HG02885 (cell line): ENCODE data around the gene HBS1L.

Experiments used
- ATAC-seq: cut with Tn5 transposase; IDR thresholded peaks from one replicate; pipeline ENCODE4 v1.9.1; 2021; ENCODE audit warnings: mild to moderate bottlenecking; ENCODE audit not compliant: unreplicated experiment, poor library complexity

The HBS1L gene

DNA sequence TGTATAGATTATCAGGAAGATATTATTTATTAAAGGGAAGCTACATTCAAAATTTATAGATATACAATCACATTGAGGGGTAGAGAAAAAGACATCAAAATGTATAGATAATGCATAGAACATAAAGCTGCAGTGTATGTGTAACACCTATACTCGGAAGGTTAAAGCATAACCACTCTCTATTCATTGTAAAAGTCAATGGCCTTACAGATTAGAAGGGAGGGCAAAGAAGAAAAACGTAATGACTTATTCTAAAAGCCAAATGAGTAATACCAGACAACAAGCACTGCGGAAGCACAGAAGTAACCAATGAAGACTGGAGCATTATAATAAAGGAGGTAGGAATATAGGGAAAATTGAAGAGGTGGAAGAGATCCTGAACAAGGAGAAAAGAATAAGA lies 11.3 kb downstream of the HBS1L start:
- no peak for ATAC-seq

DNA sequence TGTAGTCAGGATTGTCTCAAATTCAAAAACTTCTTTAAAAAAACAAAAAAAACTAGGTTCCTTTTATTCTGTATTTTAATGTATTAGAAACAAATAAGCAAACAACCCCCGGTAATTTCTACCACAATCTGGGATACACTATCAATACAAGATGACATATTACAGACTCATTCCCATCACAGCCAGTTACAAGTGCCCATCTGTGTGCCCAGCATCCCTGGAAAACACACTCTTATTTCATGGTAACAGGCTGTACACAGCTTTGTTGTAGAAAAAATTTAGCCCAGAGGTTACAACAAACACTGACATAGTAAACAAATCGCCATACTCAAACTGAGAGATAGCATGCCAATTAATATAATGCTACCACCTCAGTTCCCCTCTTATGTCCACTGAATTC lies 16.3 kb downstream of the HBS1L start:
- no peak for ATAC-seq

DNA sequence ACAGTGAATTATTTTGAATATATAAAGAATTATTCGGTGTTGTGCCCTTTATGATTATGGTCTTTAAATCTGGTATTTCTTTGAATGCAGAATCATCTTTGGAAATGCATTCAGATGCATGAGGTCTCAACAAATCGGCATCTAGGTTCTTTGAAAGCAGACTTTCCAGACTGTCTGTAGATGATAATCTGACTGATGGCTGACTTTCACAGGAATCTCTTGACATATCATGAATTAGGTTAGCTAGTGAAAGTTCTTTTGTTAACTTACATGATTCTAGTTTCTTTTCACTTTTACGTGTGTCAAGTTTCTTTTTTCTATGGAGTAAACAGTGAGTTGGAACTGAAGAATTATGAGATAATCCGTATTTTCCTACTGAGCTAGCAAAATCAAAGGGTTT lies 17.1 kb downstream of the HBS1L start:
- no peak for ATAC-seq

DNA sequence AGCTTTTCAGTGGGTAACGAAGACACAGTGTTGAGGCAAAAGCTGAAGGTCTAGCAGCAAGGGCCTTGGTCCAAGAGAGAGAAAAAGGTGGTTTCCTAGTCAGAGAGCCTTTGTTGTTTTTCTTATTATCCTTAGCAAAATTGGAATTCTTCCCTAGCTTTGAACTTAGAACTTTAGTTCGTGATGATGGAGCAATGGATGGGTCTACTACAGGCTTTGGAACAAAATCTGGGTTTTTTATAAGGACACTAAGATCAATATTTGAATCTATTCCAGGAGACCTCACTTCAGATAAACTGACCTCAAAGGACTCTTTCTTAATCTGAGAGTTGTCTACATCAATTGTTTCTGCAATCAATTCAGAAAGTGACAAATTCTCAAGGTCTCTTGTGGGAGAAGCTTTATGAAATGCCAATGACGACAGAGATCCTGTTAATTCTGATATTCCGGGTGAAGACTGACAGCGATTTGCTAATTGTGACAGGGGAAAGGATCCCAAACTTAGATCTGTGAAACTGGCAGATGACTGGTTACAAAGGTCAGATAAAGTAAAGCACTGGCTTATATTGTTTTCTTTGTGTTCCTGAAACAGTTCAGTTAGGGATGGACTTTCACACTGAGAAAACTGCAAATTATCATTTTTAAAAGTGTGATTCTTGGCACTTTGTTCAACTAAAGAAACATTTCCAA lies 17.7 kb downstream of the HBS1L start:
- ATAC-seq: no peak

DNA sequence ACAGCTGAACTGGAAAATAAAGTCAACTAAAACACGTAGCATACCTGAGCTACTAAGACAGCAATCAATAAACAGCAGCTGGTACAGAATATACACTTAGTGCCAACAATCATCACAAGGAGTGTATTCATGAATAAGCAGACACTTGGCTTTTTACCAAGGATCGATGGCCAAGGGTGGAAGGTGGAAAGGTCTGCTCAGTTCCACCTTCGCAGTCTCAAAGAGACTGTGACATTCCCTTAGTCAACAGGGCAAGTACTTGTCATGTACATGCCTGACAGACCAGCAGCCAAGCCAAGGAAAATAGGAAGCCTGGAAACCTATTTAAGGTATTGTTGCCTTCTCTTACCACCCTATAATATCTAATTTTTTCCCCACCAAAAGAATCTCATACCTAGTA lies 21.4 kb downstream of the HBS1L start:
- no peak for ATAC-seq

DNA sequence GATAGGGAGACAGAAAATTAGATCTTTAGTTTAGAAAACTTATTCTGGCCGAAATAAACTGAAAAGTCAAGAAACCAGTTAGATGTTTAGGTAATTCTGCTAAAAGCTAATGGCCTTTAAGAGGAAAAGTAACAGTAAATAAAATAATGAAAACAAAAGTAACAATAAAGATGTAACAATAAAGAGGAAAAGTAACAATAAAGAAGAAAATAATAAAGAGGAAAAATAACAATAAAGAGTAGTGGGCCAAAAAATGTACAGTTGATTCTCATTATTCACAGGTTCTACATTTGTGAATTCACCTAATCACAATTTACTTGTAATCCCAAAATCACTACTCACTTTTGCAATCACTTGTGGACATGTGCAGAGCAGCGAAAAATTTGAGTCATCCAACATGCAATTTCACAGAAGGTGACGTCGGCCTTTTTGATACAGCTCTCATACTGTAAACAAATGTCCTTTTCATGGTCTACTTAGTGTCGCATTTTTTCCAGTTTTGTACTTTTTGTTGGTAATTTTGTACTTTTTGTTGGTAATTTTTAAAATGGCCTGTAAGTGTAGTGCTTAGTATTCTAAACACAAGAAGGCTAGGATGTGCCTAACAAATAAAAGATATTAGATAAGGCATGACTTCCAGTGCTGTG lies 24.0 kb downstream of the HBS1L start:
- ATAC-seq: no peak

DNA sequence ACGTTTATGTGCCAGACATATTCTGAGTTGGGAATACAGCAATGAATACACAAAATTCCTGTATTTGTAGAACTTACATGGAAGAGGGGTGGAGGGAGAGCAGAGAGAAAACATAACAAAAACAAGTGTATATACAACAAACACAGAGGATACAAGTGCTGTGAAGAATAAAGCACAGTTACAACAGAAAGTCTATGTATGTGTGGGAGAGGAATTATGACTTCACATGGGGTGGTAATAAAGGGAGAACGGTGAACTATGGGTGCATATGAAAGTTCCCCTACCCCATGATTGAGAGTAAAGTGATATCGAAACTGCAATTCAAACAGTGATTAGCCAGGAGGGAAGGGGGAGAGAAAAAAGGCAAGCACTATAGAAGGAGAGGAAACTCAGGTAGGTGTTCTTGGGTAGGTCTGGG lies 24.6 kb downstream of the HBS1L start:
- peak; percentile 92 for ATAC-seq

DNA sequence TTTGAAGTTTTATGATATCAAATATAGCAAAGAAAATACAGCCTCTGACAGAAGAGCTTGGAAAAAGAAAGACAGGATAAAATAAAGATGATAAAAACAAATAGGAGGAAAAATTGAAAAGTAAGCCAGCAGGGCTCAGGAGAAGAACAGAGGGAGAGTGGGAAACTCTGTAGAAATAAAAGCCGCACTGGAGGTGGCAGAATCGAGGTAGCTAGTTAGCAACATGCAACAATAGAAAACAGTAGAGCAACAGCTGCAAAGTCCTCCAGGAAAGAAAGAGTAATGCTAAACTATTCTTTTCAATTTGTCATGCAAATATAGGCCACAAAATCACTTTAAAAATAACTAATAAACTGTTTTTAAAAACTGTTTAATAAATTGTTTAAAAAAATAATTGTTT lies 28.8 kb downstream of the HBS1L start:
- no peak for ATAC-seq

DNA sequence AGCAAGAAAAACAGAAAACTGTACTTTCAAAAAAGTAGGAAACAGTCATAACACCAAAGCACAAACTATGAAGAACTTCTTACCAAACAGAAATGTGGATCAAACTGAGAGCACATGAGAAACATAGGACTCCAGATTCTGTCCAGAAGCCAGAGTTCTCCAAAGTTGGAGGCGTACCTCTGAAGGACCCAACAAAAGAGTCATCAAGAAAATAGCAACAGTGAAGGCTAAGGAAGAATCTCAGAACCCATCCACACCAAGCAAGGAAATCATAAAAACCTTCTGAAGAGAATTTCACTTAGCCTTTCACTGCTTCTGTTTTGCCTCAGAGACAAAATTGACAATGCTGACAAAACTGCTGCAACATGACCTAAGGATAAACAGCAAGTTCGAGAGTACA lies 29.4 kb downstream of the HBS1L start:
- no peak for ATAC-seq

DNA sequence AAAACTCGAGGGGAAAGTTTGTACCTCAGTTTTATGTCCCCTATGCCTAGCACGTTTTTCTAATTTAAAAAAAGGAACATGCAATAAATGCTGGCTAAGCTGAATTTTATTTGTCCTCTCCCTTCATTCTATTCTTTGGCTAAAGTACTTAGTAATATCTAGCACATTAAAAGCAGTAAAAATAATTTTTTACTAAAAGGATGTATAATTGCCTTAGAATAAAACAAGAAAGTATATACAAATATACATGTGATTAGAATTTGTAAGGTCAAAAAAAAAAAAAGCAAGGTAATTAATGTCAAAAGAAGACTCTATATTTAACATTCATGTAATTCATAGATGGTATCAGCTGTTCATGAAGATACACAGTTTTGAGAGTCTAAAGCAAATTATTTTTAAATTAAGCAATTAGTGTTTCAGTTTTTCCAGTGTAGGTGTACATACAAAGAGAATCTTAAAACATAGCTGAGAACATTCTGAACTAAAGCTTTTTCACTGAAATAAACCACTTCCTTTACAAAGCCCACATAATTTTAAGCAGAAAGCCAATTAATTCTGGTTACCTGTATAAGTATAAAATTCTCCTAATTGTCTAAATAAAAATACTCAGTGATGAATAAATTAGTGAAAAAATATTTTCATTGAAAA lies 32.4 kb downstream of the HBS1L start:
- peak; percentile 39 for ATAC-seq

DNA sequence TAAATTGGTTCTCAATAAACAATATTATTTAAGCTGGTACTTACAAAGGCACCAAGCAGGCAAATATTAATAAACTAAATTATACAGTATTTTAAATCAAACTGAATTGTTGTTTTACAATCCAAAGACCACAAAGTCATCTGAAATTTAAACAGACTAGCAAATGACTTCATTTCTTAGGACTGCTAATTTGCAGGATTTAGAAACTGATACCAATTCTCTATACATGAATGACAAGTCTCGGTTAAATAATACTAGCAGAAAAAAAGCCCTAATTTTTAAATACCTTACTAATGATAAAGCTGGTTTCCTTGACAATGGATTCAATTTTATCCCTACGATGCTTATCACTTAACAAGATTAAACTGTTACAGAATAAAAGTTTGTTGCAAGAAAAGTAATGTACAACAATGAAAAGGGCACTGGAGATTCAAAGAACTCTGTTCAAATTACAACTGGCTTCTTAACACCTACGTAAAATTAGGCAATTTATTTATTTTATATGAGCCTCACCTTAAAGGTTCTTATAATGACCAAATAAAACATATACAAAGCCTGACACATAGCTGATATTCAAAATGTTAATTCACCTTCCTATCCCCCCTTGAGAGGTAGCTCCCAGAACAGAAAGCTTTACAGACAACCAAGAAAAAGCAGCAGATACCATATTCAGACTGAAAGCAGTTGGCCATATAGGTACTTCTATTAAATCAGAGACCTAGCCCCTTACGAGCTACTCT lies 33.1 kb downstream of the HBS1L start:
- ATAC-seq: peak; percentile 81

DNA sequence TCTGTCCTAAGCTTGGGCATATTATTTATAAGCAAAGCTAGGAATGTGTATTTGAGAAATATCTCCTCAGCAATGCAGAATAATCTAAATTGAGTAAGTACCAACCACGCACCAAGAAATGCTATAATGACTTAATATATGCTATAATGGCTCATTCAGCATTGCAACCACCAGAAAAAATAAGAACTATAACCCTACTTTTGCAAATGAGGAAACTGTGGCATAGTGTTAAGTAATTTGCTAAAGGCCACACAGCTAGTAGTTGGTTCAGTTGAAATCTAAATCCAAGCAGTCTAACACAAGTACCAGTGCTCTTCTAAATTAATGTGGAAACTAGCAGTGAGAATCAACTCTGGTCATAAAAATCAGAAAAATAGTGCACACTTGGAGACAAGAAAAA lies 35.7 kb downstream of the HBS1L start:
- no peak for ATAC-seq

DNA sequence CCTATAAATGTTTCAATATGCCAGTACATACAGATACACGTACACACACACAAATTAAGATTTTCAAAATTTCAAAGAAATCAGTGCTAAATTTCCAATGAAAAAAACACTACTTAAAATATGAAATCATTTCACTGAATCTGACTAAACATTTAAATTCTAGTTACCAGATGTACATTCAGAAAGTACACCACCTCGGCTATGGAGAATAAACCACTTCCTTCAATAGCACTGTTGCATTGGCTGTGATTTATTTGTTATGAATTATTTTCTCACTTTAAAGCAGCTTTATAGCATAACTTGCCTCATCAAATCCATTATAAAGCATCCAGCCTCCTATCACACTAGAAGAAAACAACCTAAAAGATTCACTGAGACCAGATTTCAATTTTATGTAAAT lies 36.6 kb downstream of the HBS1L start:
- no peak for ATAC-seq

DNA sequence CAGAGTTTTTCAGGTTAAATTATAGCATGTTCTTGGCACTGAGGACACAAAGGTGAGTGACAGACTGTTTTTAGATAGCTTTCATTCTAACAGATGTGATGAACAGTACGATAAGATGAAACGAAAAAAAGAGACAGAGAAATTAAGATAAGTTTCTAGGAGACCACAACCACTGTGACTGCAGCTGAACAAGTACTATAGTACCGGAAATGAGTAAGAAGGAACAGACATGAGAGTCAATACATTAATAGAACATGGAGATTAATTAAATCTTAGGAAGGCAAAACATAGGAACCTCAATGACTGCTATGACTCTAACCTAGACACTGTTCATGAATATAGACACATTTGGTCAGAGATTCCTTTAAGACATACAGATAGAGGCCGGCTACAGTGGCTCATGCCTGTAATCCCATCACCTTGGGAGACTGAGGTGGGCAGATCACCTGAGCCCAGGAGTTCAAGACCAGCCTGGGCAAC lies 40.2 kb downstream of the HBS1L start:
- ATAC-seq: peak; percentile 93

DNA sequence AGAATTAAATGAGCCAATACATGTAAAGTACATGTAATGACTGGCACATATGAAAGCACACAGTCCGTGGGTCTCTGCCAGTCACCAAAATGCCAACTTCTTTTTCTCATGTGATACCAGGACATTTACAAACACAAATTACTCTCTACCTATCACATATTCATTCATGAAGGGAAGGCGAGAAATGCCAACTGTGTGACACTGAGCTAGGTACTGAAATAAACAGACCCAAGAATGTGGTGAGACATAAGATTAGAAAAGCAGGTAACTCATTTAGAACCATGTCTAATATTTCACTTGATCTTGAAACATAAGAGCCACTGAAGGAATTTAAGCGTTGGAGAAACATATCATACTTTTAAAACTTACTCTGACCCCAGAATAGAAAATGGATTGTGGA lies 41.4 kb downstream of the HBS1L start:
- ATAC-seq: no peak

DNA sequence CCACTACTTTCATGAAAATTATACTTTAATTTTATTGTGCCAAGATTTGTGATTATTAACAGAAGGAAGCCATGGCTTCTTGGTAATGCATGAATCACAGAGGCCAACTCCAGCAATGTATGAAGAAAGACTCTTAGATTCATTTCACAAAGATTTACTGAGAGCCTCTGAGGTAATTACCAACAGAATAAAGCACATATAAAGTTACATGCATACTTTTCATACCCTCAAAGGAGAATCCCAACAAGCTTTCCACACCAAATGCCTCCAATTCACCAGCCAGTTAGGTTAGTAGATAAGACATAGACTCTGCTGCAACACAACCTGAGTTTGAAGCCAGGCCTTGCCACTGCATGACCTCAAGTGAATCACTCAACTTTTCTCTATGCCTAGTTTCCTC lies 41.9 kb downstream of the HBS1L start:
- no peak for ATAC-seq

DNA sequence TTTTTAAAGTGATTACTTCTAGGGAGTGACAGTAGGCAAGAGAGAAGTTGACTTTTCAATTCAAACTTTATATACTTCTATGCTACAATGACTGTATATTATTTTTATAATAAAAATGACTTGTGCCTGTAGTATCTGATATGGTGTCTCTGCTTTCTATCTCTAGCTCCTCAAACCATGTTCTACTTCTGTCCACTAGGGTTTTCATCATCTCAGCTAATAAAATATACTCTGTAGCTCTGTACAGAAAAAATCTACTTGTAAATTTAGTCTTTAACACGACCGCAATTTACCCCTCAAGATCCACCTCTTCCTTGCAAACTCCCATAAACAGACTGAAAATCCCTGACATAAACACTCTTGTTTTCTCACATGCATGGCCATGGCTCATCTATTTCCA lies 42.3 kb downstream of the HBS1L start:
- ATAC-seq: no peak

DNA sequence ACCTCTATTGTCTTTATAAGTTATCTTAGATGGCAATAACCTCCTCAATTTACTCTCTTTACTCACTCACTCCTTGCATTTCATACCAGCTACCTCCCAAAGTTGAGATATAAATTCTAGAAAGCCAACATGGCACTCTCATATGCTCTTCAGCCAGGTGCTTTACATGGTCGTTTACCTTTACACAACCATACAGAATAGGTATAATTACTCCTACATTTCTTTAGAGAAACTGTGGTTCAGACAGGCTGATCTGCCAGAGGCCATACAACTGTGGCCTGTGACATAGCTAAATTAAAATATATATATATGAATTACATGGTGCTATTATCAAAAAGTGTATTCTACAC lies 45.7 kb downstream of the HBS1L start:
- peak; percentile 15 for ATAC-seq

DNA sequence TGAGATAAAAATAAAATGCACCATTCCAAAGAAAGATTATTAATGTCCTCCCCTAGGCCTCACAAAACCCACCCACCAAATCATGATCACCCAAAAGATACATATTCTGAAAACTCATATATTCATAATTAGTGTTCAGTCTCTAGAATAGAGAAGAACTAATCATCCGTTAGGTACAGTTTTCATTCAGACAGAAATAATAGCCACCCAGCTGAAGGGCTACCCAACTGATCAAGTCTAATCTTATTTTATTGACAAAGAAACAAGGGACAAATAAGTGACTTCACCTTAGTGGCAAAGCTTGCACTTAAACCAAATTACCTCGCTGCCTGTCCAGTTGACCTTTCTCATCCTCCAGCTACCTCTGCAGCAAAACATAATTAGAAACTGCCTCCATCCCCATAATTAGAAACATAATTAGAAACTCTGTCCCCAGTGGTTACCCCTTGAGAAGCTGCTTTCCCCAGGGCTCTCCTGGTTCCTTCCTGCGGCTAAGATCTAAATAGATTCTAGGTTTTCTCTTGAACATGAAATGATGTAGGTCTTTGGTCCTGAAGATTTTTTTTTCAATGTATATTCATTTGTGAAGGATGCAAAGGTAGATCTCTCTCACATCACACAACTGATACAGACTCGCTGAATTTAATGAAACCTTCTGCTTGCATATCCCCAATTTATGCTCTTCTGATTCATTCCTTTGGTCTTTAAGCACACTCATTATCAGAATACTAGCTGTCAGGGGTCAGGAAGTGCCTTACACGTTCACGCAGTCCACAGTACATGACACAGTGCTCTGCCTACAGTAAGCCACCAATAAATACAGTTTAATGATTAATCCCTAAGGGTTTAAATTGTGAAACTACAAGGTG lies 46.3 kb downstream of the HBS1L start:
- peak; percentile 84 for ATAC-seq

DNA sequence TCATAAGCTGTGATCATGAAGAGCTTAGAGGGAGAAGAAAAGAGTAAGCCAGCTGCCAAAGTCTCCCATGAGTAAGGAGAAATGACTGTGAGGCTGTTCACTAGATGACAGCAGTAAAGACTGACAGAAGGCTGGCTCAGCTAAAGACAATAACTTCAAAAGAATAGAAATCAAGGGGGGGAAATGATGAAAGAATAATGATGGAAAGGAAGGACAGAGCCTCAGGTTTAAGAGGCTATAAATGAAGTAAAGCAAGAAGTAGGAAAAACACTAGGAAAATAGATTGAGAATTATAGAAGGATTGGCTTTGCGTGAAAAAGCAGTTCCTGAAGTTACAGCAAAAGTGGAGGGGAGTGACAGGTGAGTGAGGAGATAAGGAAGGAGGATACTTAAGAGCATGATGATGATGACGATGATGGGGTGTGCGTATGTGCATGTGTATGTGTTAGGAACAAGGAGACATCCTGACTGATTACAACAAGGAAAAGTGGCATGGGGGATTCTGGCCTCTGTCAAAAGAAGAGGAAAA lies 48.2 kb downstream of the HBS1L start:
- no peak for ATAC-seq
